H9 (cell line): ENCODE measurements around the gene PRKACG. TPM values are rescaled to one million over a fixed set of nuclear protein-coding genes. Genes with fewer than 3 reads are reported as not detected.

Experiments
- DNase-seq: peaks from one replicate; pipeline ENCODE4 v3.0.0-alpha.2; 2017
- H2AFZ ChIP-seq: one replicate; pipeline ENCODE4 v1.6.1; 2013; ENCODE audit warnings: mild to moderate bottlenecking, low read length, control low read depth, moderate library complexity
- H2AK5ac ChIP-seq: 2 replicates; pipeline ENCODE4 v1.6.1; 2013; ENCODE audit warnings: low read length, control low read depth, mixed read lengths; ENCODE audit not compliant: insufficient read length
- H2BK120ac ChIP-seq: one replicate; pipeline ENCODE4 v1.6.1; 2013; ENCODE audit warnings: low read depth, mild to moderate bottlenecking, low read length, control low read depth, inconsistent platforms; ENCODE audit not compliant: poor library complexity, severe bottlenecking
- H2BK12ac ChIP-seq: 2 replicates; pipeline ENCODE4 v1.6.1; 2013; ENCODE audit warnings: low read length, control low read depth, mixed read lengths, low read depth; ENCODE audit not compliant: insufficient read length
- H2BK15ac ChIP-seq: 2 replicates; pipeline ENCODE4 v1.6.1; 2013; ENCODE audit warnings: low read depth, low read length, control low read depth
- H2BK20ac ChIP-seq: one replicate; pipeline ENCODE4 v1.6.1; 2013; ENCODE audit warnings: low read depth, mild to moderate bottlenecking, low read length, control low read depth, inconsistent platforms; ENCODE audit not compliant: poor library complexity, severe bottlenecking
- H2BK5ac ChIP-seq: 2 replicates; pipeline ENCODE4 v1.6.1; 2013; ENCODE audit warnings: low read length, control low read depth, mixed read lengths; ENCODE audit not compliant: insufficient read length
- H3K14ac ChIP-seq: 2 replicates; pipeline ENCODE4 v1.6.1; 2013; ENCODE audit warnings: low read length, control low read depth; ENCODE audit not compliant: insufficient read depth
- H3K18ac ChIP-seq: 2 replicates; pipeline ENCODE4 v1.6.1; 2013; ENCODE audit warnings: low read depth, mild to moderate bottlenecking, mixed read lengths, low read length, control low read depth; ENCODE audit not compliant: insufficient read length
- H3K23ac ChIP-seq: 2 replicates; pipeline ENCODE4 v1.6.1; 2013; ENCODE audit warnings: low read length, control low read depth, mixed read lengths, low read depth; ENCODE audit not compliant: insufficient read length
- H3K23me2 ChIP-seq: 2 replicates; pipeline ENCODE4 v1.6.1; 2013; ENCODE audit warnings: low read depth, mild to moderate bottlenecking, mixed read lengths, low read length, control low read depth; ENCODE audit not compliant: insufficient read length, poor library complexity, severe bottlenecking
- H3K27ac ChIP-seq: 2 replicates; pipeline ENCODE4 v1.5.1; 2013; ENCODE audit warnings: low read length, control low read depth, mixed read lengths, low read depth; ENCODE audit not compliant: insufficient read length
- H3K27me3 ChIP-seq: 2 replicates; pipeline ENCODE4 v1.6.1; 2013; ENCODE audit warnings: low read length, control low read depth, inconsistent platforms; ENCODE audit not compliant: insufficient read depth
- H3K4ac ChIP-seq: 2 replicates; pipeline ENCODE4 v1.6.1; 2013; ENCODE audit warnings: low read depth, mild to moderate bottlenecking, control low read depth, inconsistent platforms, low read length, moderate library complexity
- H3K4me1 ChIP-seq: 2 replicates; pipeline ENCODE4 v1.6.1; 2013; ENCODE audit warnings: low read length, control low read depth, inconsistent platforms; ENCODE audit not compliant: insufficient read depth
- H3K4me2 ChIP-seq: 2 replicates; pipeline ENCODE4 v1.6.1; 2013; ENCODE audit warnings: low read length, control low read depth, mixed read lengths; ENCODE audit not compliant: insufficient read length, insufficient read depth
- H3K56ac ChIP-seq: 2 replicates; pipeline ENCODE4 v1.6.1; 2013; ENCODE audit warnings: low read depth, mild to moderate bottlenecking, mixed read lengths, low read length, control low read depth; ENCODE audit not compliant: insufficient read length
- H3K79me1 ChIP-seq: 2 replicates; pipeline ENCODE4 v1.6.1; 2013; ENCODE audit warnings: low read depth, mild to moderate bottlenecking, moderate library complexity, low read length, control low read depth, inconsistent platforms; ENCODE audit not compliant: insufficient read depth, poor library complexity, severe bottlenecking
- H3K79me2 ChIP-seq: 2 replicates; pipeline ENCODE4 v1.6.1; 2013; ENCODE audit warnings: low read length, control low read depth, inconsistent platforms; ENCODE audit not compliant: insufficient read depth
- H3K9ac ChIP-seq: 2 replicates; pipeline ENCODE4 v1.6.1; 2013; ENCODE audit warnings: low read length, control low read depth, mixed read lengths; ENCODE audit not compliant: insufficient read length; ENCODE audit errors: extremely low read depth
- H3K9me3 ChIP-seq: one replicate; pipeline ENCODE4 v1.6.1; 2013; ENCODE audit warnings: low read depth, low read length, inconsistent platforms; ENCODE audit not compliant: control insufficient read depth
- H3T11ph ChIP-seq: one replicate; pipeline ENCODE4 v1.6.1; 2013; ENCODE audit warnings: mild to moderate bottlenecking, low read length, control low read depth, inconsistent platforms
- H4K20me1 ChIP-seq: one replicate; pipeline ENCODE4 v1.6.1; 2013; ENCODE audit not compliant: control insufficient read depth, insufficient read length, insufficient read depth
- H4K5ac ChIP-seq: 2 replicates; pipeline ENCODE4 v1.6.1; 2013; ENCODE audit warnings: low read depth, mild to moderate bottlenecking, mixed read lengths, low read length, control low read depth; ENCODE audit not compliant: insufficient read length
- H4K8ac ChIP-seq: replicated peaks from 2 replicates; pipeline ENCODE4 v1.6.1; 2013; ENCODE audit warnings: low read length, control low read depth, mixed read lengths, low read depth; ENCODE audit not compliant: insufficient read length
- H4K91ac ChIP-seq: 2 replicates; pipeline ENCODE4 v1.6.1; 2013; ENCODE audit warnings: low read depth, mild to moderate bottlenecking, moderate library complexity, mixed read lengths, low read length, control low read depth; ENCODE audit not compliant: insufficient read length
- H3K27ac Mint-ChIP-seq, 3 experiments: 2 replicates in 2 of 3; 3 replicates in 1 of 3; pipeline ENCODE4 v1.8.0; 2020 to 2021; ENCODE audit warnings: mixed read lengths in 3 of 3, mild to moderate bottlenecking in 1 of 3, moderate library complexity in 1 of 3
- H3K27me3 Mint-ChIP-seq: 2 replicates; pipeline ENCODE4 v1.8.0; 2021; ENCODE audit warnings: low read depth, mild to moderate bottlenecking, moderate library complexity, mixed read lengths
- H3K36me3 Mint-ChIP-seq, 3 experiments: 2 replicates in 2 of 3; 3 replicates in 1 of 3; pipeline ENCODE4 v1.8.0; 2020 to 2021; ENCODE audit warnings: low read depth in 3 of 3, mixed read lengths in 3 of 3; ENCODE audit not compliant: insufficient read depth in 1 of 3
- H3K4me1 Mint-ChIP-seq, 2 experiments: 2 replicates each; pipeline ENCODE4 v1.8.0; 2020; ENCODE audit warnings: mixed read lengths in 2 of 2
- H3K4me3 Mint-ChIP-seq, 2 experiments: 2 replicates in 1 of 2; 3 replicates in 1 of 2; pipeline ENCODE4 v1.8.0; 2020 to 2021; ENCODE audit warnings: mild to moderate bottlenecking in 2 of 2, mixed read lengths in 2 of 2, moderate library complexity in 1 of 2
- H3K9me3 Mint-ChIP-seq, 2 experiments: 2 replicates in 1 of 2; 3 replicates in 1 of 2; pipeline ENCODE4 v1.8.0; 2020; ENCODE audit warnings: mild to moderate bottlenecking in 2 of 2, mixed read lengths in 2 of 2, moderate library complexity in 1 of 2
- WGBS: extraction: QIAGEN DNeasy Blood & Tissue Kit; methylation state at CpG from one replicate; pipeline ENCODE4 v1.1.7; 2013; ENCODE audit warnings: missing lambda C conversion rate, low lambda C conversion rate, mixed read lengths; ENCODE audit not compliant: insufficient read length; ENCODE audit errors: extremely low coverage; 5-methylcytosine and 5-hydroxymethylcytosine counted together
- total RNA-seq: library from RNA; stranded (reverse); gene quantifications from 2 replicates; pipeline ENCODE4 v1.2.1, GENCODE V29; 2021
- TF ChIP-seq, protein P1 (sequence below): fragments of 200-600 bp; sonication (generic); conservative IDR thresholded peaks from 3 replicates; pipeline ENCODE4 v1.8.0; 2021; ENCODE audit warnings: antibody characterized with exemption, mild to moderate bottlenecking

PRKACG gene
- total RNA-seq, 1 experiment from 2014 or later: not detected

DNA sequence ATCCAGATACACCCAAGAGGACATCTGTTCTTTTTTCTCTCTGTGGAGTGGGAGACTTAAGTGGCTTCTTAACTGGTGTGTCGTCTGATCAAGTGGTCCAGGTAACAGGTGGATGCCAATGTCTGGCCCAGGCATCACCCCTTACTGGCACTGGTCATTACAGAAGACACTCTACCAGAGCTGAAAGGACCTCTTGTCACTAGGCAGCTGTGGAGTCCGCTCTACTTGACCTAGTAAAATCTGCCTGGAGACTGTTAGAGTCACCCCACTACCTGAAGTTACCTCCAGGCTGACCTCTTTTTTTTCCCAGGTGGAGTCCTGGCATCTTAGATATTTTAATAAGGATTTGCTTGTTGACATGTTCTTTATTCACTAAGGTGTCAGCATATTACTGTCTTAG, 44.2 kb upstream of the PRKACG start:
- H3K4me2 ChIP-seq: no peak overlapping the region

More for the DNA sequence above, 44.2 kb upstream of the PRKACG start:
- H3K14ac ChIP-seq: no peak overlapping the region
- no peaks in the 10 kb centered on the region for H3K27me3 ChIP-seq
- no peak overlapping the region for H2BK12ac ChIP-seq
- Mint-ChIP-seq H3K9me3 (no peaks in the 10 kb centered on the region), H3K27ac (no peak overlapping the region; a peak in 1 of 7 replicates), H3K36me3 (peaks cover 25 to 50% (median 43%) of the 10 kb centered on the region in 3 experiments), H3K4me3 (no peak overlapping the region), H3K27me3 (no peaks in the 10 kb centered on the region), H3K4me1 (peaks cover 9 to 10% of the 10 kb centered on the region in 2 experiments)
- H3K4me1 ChIP-seq: peaks cover 5% of the 10 kb centered on the region; the same call in 1 of the 2 replicates
- no peak overlapping the region for H2BK120ac ChIP-seq
- H4K5ac ChIP-seq: no peak overlapping the region
- no peak overlapping the region for H2BK20ac ChIP-seq
- no peaks in the 10 kb centered on the region for H4K20me1 ChIP-seq
- no peak overlapping the region for H3K23ac ChIP-seq
- no peak overlapping the region for H3K56ac ChIP-seq
- TF ChIP-seq, protein P1, sequence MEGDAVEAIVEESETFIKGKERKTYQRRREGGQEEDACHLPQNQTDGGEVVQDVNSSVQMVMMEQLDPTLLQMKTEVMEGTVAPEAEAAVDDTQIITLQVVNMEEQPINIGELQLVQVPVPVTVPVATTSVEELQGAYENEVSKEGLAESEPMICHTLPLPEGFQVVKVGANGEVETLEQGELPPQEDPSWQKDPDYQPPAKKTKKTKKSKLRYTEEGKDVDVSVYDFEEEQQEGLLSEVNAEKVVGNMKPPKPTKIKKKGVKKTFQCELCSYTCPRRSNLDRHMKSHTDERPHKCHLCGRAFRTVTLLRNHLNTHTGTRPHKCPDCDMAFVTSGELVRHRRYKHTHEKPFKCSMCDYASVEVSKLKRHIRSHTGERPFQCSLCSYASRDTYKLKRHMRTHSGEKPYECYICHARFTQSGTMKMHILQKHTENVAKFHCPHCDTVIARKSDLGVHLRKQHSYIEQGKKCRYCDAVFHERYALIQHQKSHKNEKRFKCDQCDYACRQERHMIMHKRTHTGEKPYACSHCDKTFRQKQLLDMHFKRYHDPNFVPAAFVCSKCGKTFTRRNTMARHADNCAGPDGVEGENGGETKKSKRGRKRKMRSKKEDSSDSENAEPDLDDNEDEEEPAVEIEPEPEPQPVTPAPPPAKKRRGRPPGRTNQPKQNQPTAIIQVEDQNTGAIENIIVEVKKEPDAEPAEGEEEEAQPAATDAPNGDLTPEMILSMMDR: no peak
- no peaks in the 10 kb centered on the region for H3K9me3 ChIP-seq
- H2BK5ac ChIP-seq: no peak overlapping the region
- no peaks in the 10 kb centered on the region for H3K79me1 ChIP-seq
- H3K18ac ChIP-seq: no peak overlapping the region
- H3K23me2 ChIP-seq: no peaks in the 10 kb centered on the region
- H4K91ac ChIP-seq: no peak overlapping the region
- H3K9ac ChIP-seq: no peak overlapping the region
- no peak for DNase-seq
- no peak overlapping the region for H3K4ac ChIP-seq
- no peak overlapping the region for H2AFZ ChIP-seq
- no peak overlapping the region for H2BK15ac ChIP-seq
- no peak overlapping the region for H2AK5ac ChIP-seq
- no peak overlapping the region for H4K8ac ChIP-seq
- H3K79me2 ChIP-seq: no peaks in the 10 kb centered on the region
- H3K27ac ChIP-seq: no peak overlapping the region
- WGBS: no CpG with 5 or more reads among the region's 2 CpGs
- no peak overlapping the region for H3T11ph ChIP-seq
